ENCODE measurements around the gene RAB11FIP4. TPM values are rescaled to one million over a fixed set of nuclear protein-coding genes. Genes with fewer than 3 reads are reported as not detected.

The RAB11FIP4 gene
- total and polyA plus RNA-seq, 9 donors, result 1.8 to 16.5 (median 6.4) TPM

DNA sequence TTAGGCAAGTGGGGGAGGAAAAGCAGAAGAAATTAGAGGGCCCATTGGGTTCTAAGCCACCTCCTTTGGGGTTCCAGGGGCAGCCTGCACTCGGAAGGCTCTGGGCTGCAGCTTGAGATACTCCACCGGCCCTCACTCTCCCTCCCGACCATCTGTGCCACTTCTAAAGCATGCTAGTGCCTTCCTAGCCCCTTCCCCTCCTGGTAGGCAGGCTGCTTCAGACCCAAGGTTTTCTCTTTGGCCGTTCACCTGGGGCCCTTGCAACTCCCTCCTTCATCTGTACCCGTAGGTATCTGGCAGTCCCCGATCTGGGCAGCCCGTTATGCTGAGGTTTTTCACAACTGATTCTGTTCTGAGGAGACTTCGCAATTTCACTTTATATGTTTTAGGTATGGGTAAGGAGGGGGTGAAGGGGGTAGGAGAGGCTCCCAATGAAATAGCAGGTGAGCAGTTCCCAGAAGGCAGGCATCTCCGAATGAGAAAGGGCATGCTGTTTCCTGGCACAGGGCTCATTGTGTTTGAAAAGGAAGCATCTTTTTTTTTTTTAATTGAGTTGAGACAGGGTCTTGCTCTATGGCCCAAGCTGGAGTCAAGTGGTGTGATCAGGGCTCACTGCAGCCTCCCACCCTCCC lies 98.7 kb downstream of the RAB11FIP4 start:
- 78 to 90% (median 88%) methylated on average over 9 of the region's 9 CpGs for WGBS, 3 donors
- no peak overlapping the region for H3K27ac ChIP-seq
- TF ChIP-seq EP300 (IDR thresholded peaks at IDR 0.05) (no peak), POLR2A (IDR thresholded peaks at IDR 0.05) (no peak)
- TF ChIP-seq, protein P1, sequence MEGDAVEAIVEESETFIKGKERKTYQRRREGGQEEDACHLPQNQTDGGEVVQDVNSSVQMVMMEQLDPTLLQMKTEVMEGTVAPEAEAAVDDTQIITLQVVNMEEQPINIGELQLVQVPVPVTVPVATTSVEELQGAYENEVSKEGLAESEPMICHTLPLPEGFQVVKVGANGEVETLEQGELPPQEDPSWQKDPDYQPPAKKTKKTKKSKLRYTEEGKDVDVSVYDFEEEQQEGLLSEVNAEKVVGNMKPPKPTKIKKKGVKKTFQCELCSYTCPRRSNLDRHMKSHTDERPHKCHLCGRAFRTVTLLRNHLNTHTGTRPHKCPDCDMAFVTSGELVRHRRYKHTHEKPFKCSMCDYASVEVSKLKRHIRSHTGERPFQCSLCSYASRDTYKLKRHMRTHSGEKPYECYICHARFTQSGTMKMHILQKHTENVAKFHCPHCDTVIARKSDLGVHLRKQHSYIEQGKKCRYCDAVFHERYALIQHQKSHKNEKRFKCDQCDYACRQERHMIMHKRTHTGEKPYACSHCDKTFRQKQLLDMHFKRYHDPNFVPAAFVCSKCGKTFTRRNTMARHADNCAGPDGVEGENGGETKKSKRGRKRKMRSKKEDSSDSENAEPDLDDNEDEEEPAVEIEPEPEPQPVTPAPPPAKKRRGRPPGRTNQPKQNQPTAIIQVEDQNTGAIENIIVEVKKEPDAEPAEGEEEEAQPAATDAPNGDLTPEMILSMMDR (IDR thresholded peaks at IDR 0.05), result no peak

DNA sequence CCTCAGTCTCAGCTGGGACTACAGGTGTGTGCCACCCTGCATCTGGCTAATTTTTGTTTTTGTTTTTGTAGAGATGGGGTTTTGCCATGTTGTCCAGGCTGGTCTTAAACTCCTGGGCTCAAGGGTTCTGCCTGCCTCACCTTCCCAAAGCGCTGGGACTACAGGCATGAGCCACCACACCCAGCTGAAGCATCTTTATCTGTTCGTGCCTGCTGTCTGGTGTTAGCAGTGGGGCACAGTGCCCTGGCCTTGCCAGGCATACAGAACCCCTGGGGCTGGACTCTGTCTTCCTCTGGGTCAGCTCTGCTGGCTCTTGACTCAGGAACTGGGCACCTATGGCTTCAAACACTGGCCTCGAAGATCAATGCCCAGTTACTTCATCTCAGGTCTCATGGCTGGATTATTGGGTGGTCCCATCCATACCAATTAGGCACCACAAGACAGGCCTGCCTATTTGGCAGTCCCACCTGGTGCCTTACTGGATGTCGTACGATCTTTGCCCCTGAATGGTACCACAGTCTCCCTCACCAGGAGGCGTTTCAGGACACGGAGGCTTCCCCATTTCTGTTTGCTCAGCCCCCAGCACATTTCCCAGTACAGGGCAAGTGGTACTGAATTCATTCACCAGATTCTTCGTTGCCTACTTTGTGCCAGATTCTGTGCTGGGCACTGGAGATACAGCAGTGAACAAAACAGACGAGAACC lies 99.3 kb downstream of the RAB11FIP4 start:
- Histone ChIP-seq H3K27ac (no peak overlapping the region), H3K4me1 (ENCODE audit: insufficient read depth) (peaks cover 2% of the 10 kb centered on the region), H3K27me3 (no peaks in the 10 kb centered on the region), H3K4me3 (no peak overlapping the region), H3K9me3 (no peaks in the 10 kb centered on the region), H3K36me3 (no peaks in the 10 kb centered on the region)
- no peak for DNase-seq
- intact Hi-C loops (cut with DNase I), result no loop called here
- TF ChIP-seq EP300 (IDR thresholded peaks at IDR 0.05) (no peak), POLR2A (IDR thresholded peaks at IDR 0.05) (no peak)
- TF ChIP-seq, protein P1 (IDR thresholded peaks at IDR 0.05), result no peak
- WGBS, 3 donors, result 86 to 95% (median 90%) methylated on average over 9 of the region's 9 CpGs

More for the DNA sequence above, 98.7 kb downstream of the RAB11FIP4 start:
- Histone ChIP-seq H3K27me3 (no peaks in the 10 kb centered on the region), H3K4me1 (ENCODE audit: insufficient read depth) (peaks cover 2% of the 10 kb centered on the region), H3K36me3 (no peaks in the 10 kb centered on the region), H3K4me3 (no peak overlapping the region), H3K9me3 (no peaks in the 10 kb centered on the region)
- intact Hi-C loops (cut with DNase I), result no loop called here
- DNase-seq, result no peak

DNA sequence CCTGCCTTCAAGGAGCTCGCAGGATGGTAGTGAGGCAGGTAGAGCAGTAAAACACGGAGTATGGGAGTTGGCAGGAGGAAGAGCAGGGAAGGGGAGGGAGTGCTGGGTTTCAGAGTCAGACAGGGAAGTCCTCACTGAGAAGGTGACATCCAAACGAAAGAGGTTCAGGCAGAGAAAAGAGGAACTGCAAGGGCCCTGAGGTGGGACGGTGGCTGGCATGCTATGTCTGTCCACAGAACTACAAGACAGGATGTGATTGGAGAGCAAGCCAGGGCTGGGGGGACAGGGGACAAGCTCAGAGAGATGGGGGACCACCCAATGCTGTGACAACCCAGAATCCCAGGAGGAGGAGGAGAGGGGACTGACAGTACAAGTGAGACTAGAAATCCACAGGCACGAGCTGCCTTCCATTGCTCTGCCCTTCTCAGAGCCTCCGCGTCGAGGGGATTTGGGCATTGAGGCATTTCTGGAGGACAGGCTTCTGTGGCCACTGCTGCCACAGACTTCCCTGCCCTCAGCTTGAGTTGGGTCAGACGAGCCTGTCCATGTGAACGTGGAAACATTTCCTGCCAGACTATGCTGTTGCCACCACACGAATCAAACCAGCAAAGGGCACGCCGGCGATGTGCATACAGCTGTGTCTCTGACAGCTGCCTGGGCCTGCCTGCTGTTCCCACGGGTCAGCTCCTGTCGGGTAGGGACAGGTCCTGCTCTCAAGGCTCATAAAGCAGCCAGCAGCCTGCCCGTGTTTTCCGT lies 100.1 kb downstream of the RAB11FIP4 start:
- H3K9me3 ChIP-seq, result no peaks in the 10 kb centered on the region
- intact Hi-C loops (cut with DNase I), result no loop called here
- H3K36me3 ChIP-seq, result no peaks in the 10 kb centered on the region
- no peak overlapping the region for H3K27ac ChIP-seq
- H3K4me1 ChIP-seq (ENCODE audit: insufficient read depth), result peaks cover 2% of the 10 kb centered on the region
- TF ChIP-seq POLR2A (IDR thresholded peaks at IDR 0.05) (no peak), EP300 (IDR thresholded peaks at IDR 0.05) (no peak)
- TF ChIP-seq, protein P1 (IDR thresholded peaks at IDR 0.05), result no peak
- 78 to 81% (median 80%) methylated on average over 18 of the region's 18 CpGs for WGBS, 3 donors
- no peak for DNase-seq
- H3K27me3 ChIP-seq, result no peaks in the 10 kb centered on the region
- H3K4me3 ChIP-seq, result no peak overlapping the region

DNA sequence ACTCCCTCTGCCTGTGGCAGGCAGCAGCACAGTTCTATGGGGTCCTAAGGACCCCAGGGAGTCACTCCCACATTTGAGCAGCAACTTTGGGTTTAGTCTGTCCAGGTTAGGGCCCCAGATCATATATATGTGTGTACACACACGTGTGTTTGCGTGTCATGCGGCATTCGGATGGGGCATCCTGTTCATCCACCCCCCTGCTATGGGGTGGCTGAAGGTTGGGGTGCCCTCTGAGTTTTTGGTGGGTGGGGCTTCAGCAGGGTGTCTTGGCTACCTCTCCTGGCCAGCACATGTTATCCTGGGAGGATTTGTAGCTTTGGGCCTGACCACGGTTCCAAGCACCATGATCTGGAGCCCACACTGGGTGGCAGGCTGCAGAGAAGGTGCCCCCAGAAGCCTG lies 100.7 kb downstream of the RAB11FIP4 start:
- WGBS, 3 donors, result 94 to 96% (median 95%) methylated on average over 5 of the region's 5 CpGs
- H3K27ac ChIP-seq, result no peak overlapping the region

More for the DNA sequence above, 100.7 kb downstream of the RAB11FIP4 start:
- H3K4me3 ChIP-seq, result no peak overlapping the region
- DNase-seq, result no peak
- peaks cover 2% of the 10 kb centered on the region for H3K4me1 ChIP-seq (ENCODE audit: insufficient read depth)
- H3K36me3 ChIP-seq, result no peaks in the 10 kb centered on the region
- no peaks in the 10 kb centered on the region for H3K27me3 ChIP-seq
- H3K9me3 ChIP-seq, result no peaks in the 10 kb centered on the region
- intact Hi-C loops (cut with DNase I), result no loop called here
- TF ChIP-seq EP300 (IDR thresholded peaks at IDR 0.05), result no peak
- TF ChIP-seq POLR2A (IDR thresholded peaks at IDR 0.05), result no peak
